H9 (cell line): ENCODE results near the gene GLB1L3. TPM values are rescaled to one million over a fixed set of nuclear protein-coding genes. Genes with fewer than 3 reads are reported as not detected.

Experiments
- DNase-seq: peaks from one replicate; pipeline ENCODE4 v3.0.0-alpha.2; 2017
- H2AFZ ChIP-seq: one replicate; pipeline ENCODE4 v1.6.1; 2013; ENCODE audit warnings: mild to moderate bottlenecking, low read length, control low read depth, moderate library complexity
- H2AK5ac ChIP-seq: 2 replicates; pipeline ENCODE4 v1.6.1; 2013; ENCODE audit warnings: low read length, control low read depth, mixed read lengths; ENCODE audit not compliant: insufficient read length
- H2BK120ac ChIP-seq: one replicate; pipeline ENCODE4 v1.6.1; 2013; ENCODE audit warnings: low read depth, mild to moderate bottlenecking, low read length, control low read depth, inconsistent platforms; ENCODE audit not compliant: poor library complexity, severe bottlenecking
- H2BK12ac ChIP-seq: 2 replicates; pipeline ENCODE4 v1.6.1; 2013; ENCODE audit warnings: low read length, control low read depth, mixed read lengths, low read depth; ENCODE audit not compliant: insufficient read length
- H2BK15ac ChIP-seq: 2 replicates; pipeline ENCODE4 v1.6.1; 2013; ENCODE audit warnings: low read depth, low read length, control low read depth
- H2BK20ac ChIP-seq: one replicate; pipeline ENCODE4 v1.6.1; 2013; ENCODE audit warnings: low read depth, mild to moderate bottlenecking, low read length, control low read depth, inconsistent platforms; ENCODE audit not compliant: poor library complexity, severe bottlenecking
- H2BK5ac ChIP-seq: 2 replicates; pipeline ENCODE4 v1.6.1; 2013; ENCODE audit warnings: low read length, control low read depth, mixed read lengths; ENCODE audit not compliant: insufficient read length
- H3K14ac ChIP-seq: 2 replicates; pipeline ENCODE4 v1.6.1; 2013; ENCODE audit warnings: low read length, control low read depth; ENCODE audit not compliant: insufficient read depth
- H3K18ac ChIP-seq: 2 replicates; pipeline ENCODE4 v1.6.1; 2013; ENCODE audit warnings: low read depth, mild to moderate bottlenecking, mixed read lengths, low read length, control low read depth; ENCODE audit not compliant: insufficient read length
- H3K23ac ChIP-seq: 2 replicates; pipeline ENCODE4 v1.6.1; 2013; ENCODE audit warnings: low read length, control low read depth, mixed read lengths, low read depth; ENCODE audit not compliant: insufficient read length
- H3K23me2 ChIP-seq: 2 replicates; pipeline ENCODE4 v1.6.1; 2013; ENCODE audit warnings: low read depth, mild to moderate bottlenecking, mixed read lengths, low read length, control low read depth; ENCODE audit not compliant: insufficient read length, poor library complexity, severe bottlenecking
- H3K27ac ChIP-seq: 2 replicates; pipeline ENCODE4 v1.5.1; 2013; ENCODE audit warnings: low read length, control low read depth, mixed read lengths, low read depth; ENCODE audit not compliant: insufficient read length
- H3K27me3 ChIP-seq: 2 replicates; pipeline ENCODE4 v1.6.1; 2013; ENCODE audit warnings: low read length, control low read depth, inconsistent platforms; ENCODE audit not compliant: insufficient read depth
- H3K4ac ChIP-seq: 2 replicates; pipeline ENCODE4 v1.6.1; 2013; ENCODE audit warnings: low read depth, mild to moderate bottlenecking, control low read depth, inconsistent platforms, low read length, moderate library complexity
- H3K4me1 ChIP-seq: 2 replicates; pipeline ENCODE4 v1.6.1; 2013; ENCODE audit warnings: low read length, control low read depth, inconsistent platforms; ENCODE audit not compliant: insufficient read depth
- H3K4me2 ChIP-seq: 2 replicates; pipeline ENCODE4 v1.6.1; 2013; ENCODE audit warnings: low read length, control low read depth, mixed read lengths; ENCODE audit not compliant: insufficient read length, insufficient read depth
- H3K56ac ChIP-seq: 2 replicates; pipeline ENCODE4 v1.6.1; 2013; ENCODE audit warnings: low read depth, mild to moderate bottlenecking, mixed read lengths, low read length, control low read depth; ENCODE audit not compliant: insufficient read length
- H3K79me1 ChIP-seq: 2 replicates; pipeline ENCODE4 v1.6.1; 2013; ENCODE audit warnings: low read depth, mild to moderate bottlenecking, moderate library complexity, low read length, control low read depth, inconsistent platforms; ENCODE audit not compliant: insufficient read depth, poor library complexity, severe bottlenecking
- H3K79me2 ChIP-seq: 2 replicates; pipeline ENCODE4 v1.6.1; 2013; ENCODE audit warnings: low read length, control low read depth, inconsistent platforms; ENCODE audit not compliant: insufficient read depth
- H3K9ac ChIP-seq: 2 replicates; pipeline ENCODE4 v1.6.1; 2013; ENCODE audit warnings: low read length, control low read depth, mixed read lengths; ENCODE audit not compliant: insufficient read length; ENCODE audit errors: extremely low read depth
- H3K9me3 ChIP-seq: one replicate; pipeline ENCODE4 v1.6.1; 2013; ENCODE audit warnings: low read depth, low read length, inconsistent platforms; ENCODE audit not compliant: control insufficient read depth
- H3T11ph ChIP-seq: one replicate; pipeline ENCODE4 v1.6.1; 2013; ENCODE audit warnings: mild to moderate bottlenecking, low read length, control low read depth, inconsistent platforms
- H4K20me1 ChIP-seq: one replicate; pipeline ENCODE4 v1.6.1; 2013; ENCODE audit not compliant: control insufficient read depth, insufficient read length, insufficient read depth
- H4K5ac ChIP-seq: 2 replicates; pipeline ENCODE4 v1.6.1; 2013; ENCODE audit warnings: low read depth, mild to moderate bottlenecking, mixed read lengths, low read length, control low read depth; ENCODE audit not compliant: insufficient read length
- H4K8ac ChIP-seq: replicated peaks from 2 replicates; pipeline ENCODE4 v1.6.1; 2013; ENCODE audit warnings: low read length, control low read depth, mixed read lengths, low read depth; ENCODE audit not compliant: insufficient read length
- H4K91ac ChIP-seq: 2 replicates; pipeline ENCODE4 v1.6.1; 2013; ENCODE audit warnings: low read depth, mild to moderate bottlenecking, moderate library complexity, mixed read lengths, low read length, control low read depth; ENCODE audit not compliant: insufficient read length
- H3K27ac Mint-ChIP-seq, 3 experiments: 2 replicates in 2 of 3; 3 replicates in 1 of 3; pipeline ENCODE4 v1.8.0; 2020 to 2021; ENCODE audit warnings: mixed read lengths in 3 of 3, mild to moderate bottlenecking in 1 of 3, moderate library complexity in 1 of 3
- H3K27me3 Mint-ChIP-seq: 2 replicates; pipeline ENCODE4 v1.8.0; 2021; ENCODE audit warnings: low read depth, mild to moderate bottlenecking, moderate library complexity, mixed read lengths
- H3K36me3 Mint-ChIP-seq, 3 experiments: 2 replicates in 2 of 3; 3 replicates in 1 of 3; pipeline ENCODE4 v1.8.0; 2020 to 2021; ENCODE audit warnings: low read depth in 3 of 3, mixed read lengths in 3 of 3; ENCODE audit not compliant: insufficient read depth in 1 of 3
- H3K4me1 Mint-ChIP-seq, 2 experiments: 2 replicates each; pipeline ENCODE4 v1.8.0; 2020; ENCODE audit warnings: mixed read lengths in 2 of 2
- H3K4me3 Mint-ChIP-seq, 2 experiments: 2 replicates in 1 of 2; 3 replicates in 1 of 2; pipeline ENCODE4 v1.8.0; 2020 to 2021; ENCODE audit warnings: mild to moderate bottlenecking in 2 of 2, mixed read lengths in 2 of 2, moderate library complexity in 1 of 2
- H3K9me3 Mint-ChIP-seq, 2 experiments: 2 replicates in 1 of 2; 3 replicates in 1 of 2; pipeline ENCODE4 v1.8.0; 2020; ENCODE audit warnings: mild to moderate bottlenecking in 2 of 2, mixed read lengths in 2 of 2, moderate library complexity in 1 of 2
- CTCF ChIP-seq: fragments of 200-600 bp; sonication (generic); conservative IDR thresholded peaks from 3 replicates; pipeline ENCODE4 v1.8.0; 2021; ENCODE audit warnings: antibody characterized with exemption, mild to moderate bottlenecking
- WGBS: extraction: QIAGEN DNeasy Blood & Tissue Kit; methylation state at CpG from one replicate; pipeline ENCODE4 v1.1.7; 2013; ENCODE audit warnings: missing lambda C conversion rate, low lambda C conversion rate, mixed read lengths; ENCODE audit not compliant: insufficient read length; ENCODE audit errors: extremely low coverage; 5-methylcytosine and 5-hydroxymethylcytosine counted together
- total RNA-seq: library from RNA; stranded (reverse); gene quantifications from 2 replicates; pipeline ENCODE4 v1.2.1, GENCODE V29; 2021

Gene GLB1L3
- total RNA-seq, 1 experiment from 2014 or later, result 11.2 TPM

- WGBS, result no CpG with 5 or more reads among the region's 20 CpGs
- no peak overlapping the region for H2BK15ac ChIP-seq
- H3K27ac Mint-ChIP-seq, result peak overlapping the region in 1 of 3 experiments; percentile 41; a peak in 1 of 7 replicates
- H3K4me2 ChIP-seq, result no peak overlapping the region
- no peaks in the 10 kb centered on the region for H3K9me3 ChIP-seq
- H3K23ac ChIP-seq, result no peak overlapping the region
- H3K4me1 ChIP-seq, result no peaks in the 10 kb centered on the region
- TF ChIP-seq CTCF, result no peak
- H2BK5ac ChIP-seq, result no peak overlapping the region
- no peak overlapping the region for H2BK12ac ChIP-seq
- H2BK20ac ChIP-seq, result no peak overlapping the region
- no peak overlapping the region for H3K14ac ChIP-seq
- H3K4ac ChIP-seq, result no peak overlapping the region
- no peak overlapping the region for H3T11ph ChIP-seq
- H3K27me3 Mint-ChIP-seq, result no peaks in the 10 kb centered on the region
- H3K18ac ChIP-seq, result no peak overlapping the region
- no peak for DNase-seq
- no peak overlapping the region for H3K9ac ChIP-seq
- H3K56ac ChIP-seq, result no peak overlapping the region
- H3K23me2 ChIP-seq, result no peaks in the 10 kb centered on the region
- no peaks in the 10 kb centered on the region for H3K27me3 ChIP-seq
- peaks cover 9 to 36% (median 20%) of the 10 kb centered on the region in 3 experiments; a peak in 6 of 7 replicates for H3K36me3 Mint-ChIP-seq
- no peak overlapping the region for H2AK5ac ChIP-seq
- peaks cover 8 to 11% of the 10 kb centered on the region in 2 experiments for H3K4me1 Mint-ChIP-seq
- H3K4me3 Mint-ChIP-seq, result no peak overlapping the region
- H4K5ac ChIP-seq, result no peak overlapping the region
- no peaks in the 10 kb centered on the region for H3K9me3 Mint-ChIP-seq
- no peak overlapping the region for H4K8ac ChIP-seq
- no peak overlapping the region for H2AFZ ChIP-seq
- no peaks in the 10 kb centered on the region for H4K20me1 ChIP-seq
- no peaks in the 10 kb centered on the region for H3K79me1 ChIP-seq
- H4K91ac ChIP-seq, result no peak overlapping the region
- H3K79me2 ChIP-seq, result no peaks in the 10 kb centered on the region
- no peak overlapping the region for H3K27ac ChIP-seq
- no peak overlapping the region for H2BK120ac ChIP-seq
These were observed 17.2 kb downstream of the GLB1L3 start for GRCh38 chr11:134293119-134294113.
